HCEC 1CT (cell line): ENCODE data around the gene ZNF883.
"Not testable (repeated sequence)": the region's sequence is repeated elsewhere in the genome, so short reads cannot be mapped to it uniquely, and the experiment has no call there.

Experiments used
- DNase-seq: peaks from one replicate; pipeline ENCODE4 v3.0.0-alpha.2; 2017

ZNF883 gene

GRCh38 chr9:113011911-113012381 is at the start of gene ZNF883:
Gene ZNF883 (minus strand): TSS chr9:113012192.
- DNase-seq, result peak; percentile 7

GRCh38 chr9:113061072-113061850 is 49.3 kb upstream of the ZNF883 start:
- not testable (repeated sequence) for DNase-seq

GRCh38 chr9:113059581-113060284 is 47.7 kb upstream of the ZNF883 start:
- not testable (repeated sequence) for DNase-seq

GRCh38 chr9:113057193-113057592 is 45.2 kb upstream of the ZNF883 start:
- DNase-seq, result no peak

- peak; percentile 96 for DNase-seq
Observed at GRCh38 chr9:113056191-113057106, 44.5 kb upstream of the ZNF883 start, which contains the start of gene ZFP37. Gene ZFP37 (minus strand): TSS chr9:113056724. CDS start chr9:113056688, 36 bp downstream.

- no peak for DNase-seq
Observed at GRCh38 chr9:113042884-113043657, 31.1 kb upstream of the ZNF883 start.

GRCh38 chr9:113026200-113026599 is 14.2 kb upstream of the ZNF883 start:
- DNase-seq, result no peak

- DNase-seq, result no peak
Observed at GRCh38 chr9:113018247-113018646, 6.3 kb upstream of the ZNF883 start.

GRCh38 chr9:113012492-113012891 is 500 bp upstream of the ZNF883 start:
- no peak for DNase-seq

GRCh38 chr9:113005777-113006176 is 6.2 kb downstream of the ZNF883 start:
- no peak for DNase-seq

GRCh38 chr9:112997236-112997941 is 14.6 kb downstream of the ZNF883 start:
- no peak for DNase-seq

GRCh38 chr9:112971415-112971814 is 40.6 kb downstream of the ZNF883 start:
- no peak for DNase-seq

- no peak for DNase-seq
Observed at GRCh38 chr9:112970939-112971338, 41.1 kb downstream of the ZNF883 start.

GRCh38 chr9:112969730-112970129 is 42.3 kb downstream of the ZNF883 start:
- no peak for DNase-seq

GRCh38 chr9:112955550-112955949 is 56.4 kb downstream of the ZNF883 start:
- no peak for DNase-seq

- DNase-seq, result no peak
Observed at GRCh38 chr9:112945620-112946208, 66.3 kb downstream of the ZNF883 start.

GRCh38 chr9:112939418-112939817 is 72.6 kb downstream of the ZNF883 start:
- DNase-seq, result no peak

- no peak for DNase-seq
Observed at GRCh38 chr9:112933696-112934095, 78.3 kb downstream of the ZNF883 start.

- DNase-seq, result peak; percentile 11
Observed at GRCh38 chr9:112925058-112925641, 86.8 kb downstream of the ZNF883 start.

GRCh38 chr9:112921549-112921948 is 90.4 kb downstream of the ZNF883 start:
- DNase-seq, result peak; percentile 39

GRCh38 chr9:112917987-112918362 is 94.0 kb downstream of the ZNF883 start:
- no peak for DNase-seq
